GM06990 (cell line): ENCODE data around the gene TBX3.

ENCODE experiments used
- DNase-seq: peaks from one replicate; pipeline ENCODE4 v3.0.0-alpha.2; 2011; ENCODE audit not compliant: insufficient read length; ENCODE audit errors: extremely low read depth
- H3K27me3 ChIP-seq: replicated peaks from 2 replicates; pipeline ENCODE4 v1.6.0; 2011; ENCODE audit warnings: low read length; ENCODE audit not compliant: control insufficient read depth, insufficient read depth
- H3K36me3 ChIP-seq: 2 replicates; pipeline ENCODE4 v1.5.1; 2011; ENCODE audit warnings: low read length; ENCODE audit not compliant: control insufficient read depth, insufficient read depth
- H3K4me3 ChIP-seq: replicated peaks from 2 replicates; pipeline ENCODE4 v1.5.1; 2011; ENCODE audit warnings: low read depth, mild to moderate bottlenecking, control low read depth, low read length
- TF ChIP-seq, protein P1 (sequence below): IDR thresholded peaks from 2 replicates; pipeline ENCODE4 v1.5.1; 2011; ENCODE audit warnings: low read length, control low read depth, mild to moderate bottlenecking, inconsistent platforms; ENCODE audit not compliant: insufficient read depth, poor library complexity, severe bottlenecking

Gene TBX3

DNA sequence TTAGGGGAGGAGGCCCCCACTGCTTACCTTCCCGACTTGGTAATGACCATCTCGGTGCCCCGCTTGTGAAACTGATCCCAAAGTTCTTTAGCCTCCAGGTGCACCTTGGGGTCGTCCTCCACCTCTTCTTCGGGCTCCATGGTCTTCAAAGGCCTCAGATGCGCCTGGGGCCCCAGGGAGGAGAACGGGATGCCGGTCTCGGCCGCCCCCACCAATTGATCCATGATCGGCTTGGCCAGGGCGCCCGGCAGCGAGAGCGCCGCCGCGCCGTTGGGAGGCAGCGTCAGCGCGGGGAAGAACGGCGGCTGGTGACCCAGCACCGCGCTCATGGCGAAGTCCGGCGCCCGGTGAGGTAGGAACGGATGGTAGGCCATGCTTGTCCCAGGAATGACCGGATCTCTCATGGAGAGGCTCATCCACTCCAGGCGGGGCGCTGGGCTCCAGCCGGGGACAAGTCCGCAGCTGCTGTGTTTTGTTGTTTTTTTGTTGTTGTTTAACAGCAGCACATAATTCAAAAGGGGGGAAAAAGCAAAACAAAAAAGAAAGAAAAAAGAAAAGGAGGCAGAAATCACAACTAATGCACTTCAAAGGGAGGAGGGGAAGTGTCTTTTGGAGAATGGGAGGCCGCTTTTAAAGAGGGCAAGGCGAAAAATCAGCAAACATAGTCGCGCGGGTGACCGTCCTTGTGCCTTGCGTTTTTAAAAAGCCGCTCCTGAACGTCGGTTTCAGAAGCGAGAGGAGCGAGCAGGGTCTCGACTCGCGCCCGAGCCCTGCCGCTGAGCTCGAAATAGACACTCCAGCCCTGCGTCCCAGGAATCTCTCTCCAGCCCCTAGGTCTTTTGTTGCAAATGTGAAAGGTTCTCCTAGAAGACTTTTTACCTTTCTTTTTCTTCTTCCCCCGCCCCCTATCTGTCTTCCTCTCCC, 928 bp downstream of the TBX3 start:
- TF ChIP-seq, protein P1, sequence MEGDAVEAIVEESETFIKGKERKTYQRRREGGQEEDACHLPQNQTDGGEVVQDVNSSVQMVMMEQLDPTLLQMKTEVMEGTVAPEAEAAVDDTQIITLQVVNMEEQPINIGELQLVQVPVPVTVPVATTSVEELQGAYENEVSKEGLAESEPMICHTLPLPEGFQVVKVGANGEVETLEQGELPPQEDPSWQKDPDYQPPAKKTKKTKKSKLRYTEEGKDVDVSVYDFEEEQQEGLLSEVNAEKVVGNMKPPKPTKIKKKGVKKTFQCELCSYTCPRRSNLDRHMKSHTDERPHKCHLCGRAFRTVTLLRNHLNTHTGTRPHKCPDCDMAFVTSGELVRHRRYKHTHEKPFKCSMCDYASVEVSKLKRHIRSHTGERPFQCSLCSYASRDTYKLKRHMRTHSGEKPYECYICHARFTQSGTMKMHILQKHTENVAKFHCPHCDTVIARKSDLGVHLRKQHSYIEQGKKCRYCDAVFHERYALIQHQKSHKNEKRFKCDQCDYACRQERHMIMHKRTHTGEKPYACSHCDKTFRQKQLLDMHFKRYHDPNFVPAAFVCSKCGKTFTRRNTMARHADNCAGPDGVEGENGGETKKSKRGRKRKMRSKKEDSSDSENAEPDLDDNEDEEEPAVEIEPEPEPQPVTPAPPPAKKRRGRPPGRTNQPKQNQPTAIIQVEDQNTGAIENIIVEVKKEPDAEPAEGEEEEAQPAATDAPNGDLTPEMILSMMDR, result no peak
- H3K4me3 ChIP-seq, result no peak overlapping the region
- no peaks in the 10 kb centered on the region; the same call in 1 of the 2 replicates for H3K27me3 ChIP-seq
- H3K36me3 ChIP-seq, result no peaks in the 10 kb centered on the region
- DNase-seq, result no peak

DNA sequence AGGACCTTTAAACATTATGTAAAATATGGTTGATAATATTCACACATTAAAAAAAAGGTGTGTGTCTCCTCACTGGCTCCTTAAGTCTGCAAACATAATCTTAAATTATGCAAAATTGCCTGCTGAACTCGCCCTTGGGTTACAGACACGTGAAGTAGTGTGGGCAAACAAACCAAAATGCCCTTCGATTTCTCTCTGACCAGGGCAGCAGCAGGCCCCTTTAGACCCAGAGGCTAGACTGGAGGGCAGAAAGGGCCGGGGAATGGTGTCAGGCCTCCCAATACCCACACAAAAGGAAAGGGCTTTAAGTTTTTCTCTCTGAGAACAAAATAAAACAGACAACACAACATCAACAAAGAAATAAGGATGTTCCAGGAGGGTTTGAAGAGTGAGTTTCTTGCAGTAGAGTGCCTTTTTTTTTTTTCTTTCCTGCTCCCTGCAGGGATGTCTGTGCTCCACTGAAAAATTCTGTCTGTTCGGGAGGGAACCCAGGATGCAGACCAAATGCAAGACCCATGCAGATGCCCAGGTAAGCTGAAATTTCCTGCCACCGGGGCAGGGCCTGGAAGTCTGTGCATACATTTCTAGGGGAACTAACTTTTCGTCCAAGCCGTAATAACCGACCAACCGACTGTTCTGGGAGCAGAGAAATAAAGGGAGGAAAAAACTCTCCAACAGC, 1.7 kb downstream of the TBX3 start:
- TF ChIP-seq, protein P1, result no peak
- no peaks in the 10 kb centered on the region for H3K36me3 ChIP-seq
- H3K27me3 ChIP-seq, result no peaks in the 10 kb centered on the region; the same call in 1 of the 2 replicates
- DNase-seq, result no peak
- H3K4me3 ChIP-seq, result no peak overlapping the region

DNA sequence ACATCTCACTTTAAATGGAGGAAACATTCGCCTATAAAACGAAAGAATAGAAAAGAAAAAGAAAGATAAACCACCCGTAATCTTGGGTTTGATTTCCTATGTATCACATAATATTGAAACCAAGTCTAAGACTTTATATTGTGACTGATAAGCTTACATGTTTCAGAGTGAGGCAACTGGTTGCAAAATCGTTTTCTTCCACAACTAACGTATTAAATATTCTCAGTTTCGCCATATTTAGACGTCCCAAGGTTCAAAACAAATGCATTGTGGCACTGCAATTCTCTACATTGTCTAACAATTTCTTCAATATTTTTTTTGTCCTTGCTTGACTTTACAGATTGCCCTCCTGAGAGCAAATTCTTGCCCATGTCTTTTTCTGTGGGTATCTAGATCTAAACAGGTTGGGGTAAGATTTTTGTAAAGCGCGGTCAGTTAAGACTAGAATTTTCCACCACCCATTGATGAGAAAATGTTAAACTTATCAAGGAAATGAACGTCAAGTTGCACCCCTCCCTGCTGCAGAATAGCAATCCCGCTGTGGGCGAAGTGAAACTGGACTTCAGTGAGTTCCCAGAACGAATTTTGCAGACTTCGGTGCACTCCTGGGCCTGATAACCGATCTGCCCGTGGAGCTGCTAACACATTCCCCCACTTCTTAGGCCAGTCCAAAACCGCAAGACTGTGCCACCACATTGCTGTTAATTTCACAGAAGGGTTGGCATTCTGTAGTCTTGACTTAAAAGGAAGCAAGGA, 2.7 kb downstream of the TBX3 start:
- TF ChIP-seq, protein P1, result no peak
- no peaks in the 10 kb centered on the region; the same call in 1 of the 2 replicates for H3K27me3 ChIP-seq
- DNase-seq, result no peak
- no peak overlapping the region for H3K4me3 ChIP-seq
- no peaks in the 10 kb centered on the region for H3K36me3 ChIP-seq

DNA sequence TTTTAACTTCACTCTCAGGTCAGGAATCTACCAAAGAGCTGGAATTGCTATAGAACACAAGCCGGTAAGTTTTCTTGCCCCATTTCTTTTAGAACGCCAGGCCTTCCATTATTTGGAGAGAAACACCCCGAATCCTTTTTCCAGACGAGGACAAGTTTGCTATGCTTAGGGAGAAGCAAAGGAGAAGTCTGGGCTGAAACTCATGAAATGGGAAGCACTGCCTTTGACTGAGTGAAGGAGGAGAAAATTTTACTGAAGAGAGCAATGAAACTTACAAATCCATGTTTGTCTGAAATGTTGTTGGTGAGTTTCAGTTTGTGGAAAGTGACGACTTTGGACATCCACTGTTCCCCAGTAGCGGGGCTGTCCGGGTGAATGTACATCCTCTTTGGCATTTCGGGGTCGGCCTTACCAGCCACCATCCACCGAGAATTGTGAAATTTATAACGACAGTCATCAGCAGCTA, 3.3 kb downstream of the TBX3 start:
- TF ChIP-seq, protein P1, result no peak
- H3K27me3 ChIP-seq, result peaks cover 2% of the 10 kb centered on the region; the same call in 1 of the 2 replicates
- H3K36me3 ChIP-seq, result no peaks in the 10 kb centered on the region
- no peak overlapping the region for H3K4me3 ChIP-seq
- no peak for DNase-seq

DNA sequence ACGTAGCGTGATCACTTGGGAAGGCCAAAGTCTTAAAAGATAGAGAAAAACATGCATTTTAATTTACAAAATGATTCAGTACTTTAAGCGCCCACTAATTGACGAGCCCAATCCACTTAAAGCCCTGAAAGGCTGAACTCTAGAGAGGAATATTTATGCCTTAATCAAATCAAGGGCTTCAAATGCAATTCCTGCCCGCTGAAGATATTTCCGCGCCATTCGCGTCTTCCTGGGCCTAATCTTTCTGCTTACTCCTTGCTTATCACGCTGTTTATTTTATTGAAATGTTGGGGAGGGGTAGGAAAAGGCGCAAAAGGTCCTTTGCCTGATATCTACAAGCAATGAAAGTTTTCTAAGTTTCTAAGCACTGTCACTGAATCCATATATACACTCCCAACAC, 4.0 kb downstream of the TBX3 start:
- DNase-seq, result no peak
- peaks cover 2% of the 10 kb centered on the region; the same call in 1 of the 2 replicates for H3K27me3 ChIP-seq
- H3K36me3 ChIP-seq, result no peaks in the 10 kb centered on the region
- H3K4me3 ChIP-seq, result no peak overlapping the region
- TF ChIP-seq, protein P1, result no peak
